G401 (cell line): ENCODE measurements around the gene MAPK4. TPM values are rescaled to one million over a fixed set of nuclear protein-coding genes. Genes with fewer than 3 reads are reported as not detected.
"Not testable (repeated sequence)": the region's sequence is repeated elsewhere in the genome, so short reads cannot be mapped to it uniquely, and the experiment has no call there.

Source experiments
- DNase-seq: peaks from one replicate; pipeline ENCODE4 v3.0.0-alpha.2; 2015; ENCODE audit warnings: low spot score
- in situ Hi-C: cut with HindIII; loops from 2 replicates; pipeline ENCODE4 v1.10.0; 2016; ENCODE audit warnings: low sequenced_read_pairs, mixed read lengths
- total RNA-seq: library from RNA; depleted of rRNA; stranded (reverse); fragments of >200 nt; shearing (Covaris generic); gene quantifications from 2 replicates; pipeline ENCODE4 v1.2.3, GENCODE V29; 2014; rRNA removed

Gene MAPK4
- total RNA-seq, result not detected in 2 replicates

DNA sequence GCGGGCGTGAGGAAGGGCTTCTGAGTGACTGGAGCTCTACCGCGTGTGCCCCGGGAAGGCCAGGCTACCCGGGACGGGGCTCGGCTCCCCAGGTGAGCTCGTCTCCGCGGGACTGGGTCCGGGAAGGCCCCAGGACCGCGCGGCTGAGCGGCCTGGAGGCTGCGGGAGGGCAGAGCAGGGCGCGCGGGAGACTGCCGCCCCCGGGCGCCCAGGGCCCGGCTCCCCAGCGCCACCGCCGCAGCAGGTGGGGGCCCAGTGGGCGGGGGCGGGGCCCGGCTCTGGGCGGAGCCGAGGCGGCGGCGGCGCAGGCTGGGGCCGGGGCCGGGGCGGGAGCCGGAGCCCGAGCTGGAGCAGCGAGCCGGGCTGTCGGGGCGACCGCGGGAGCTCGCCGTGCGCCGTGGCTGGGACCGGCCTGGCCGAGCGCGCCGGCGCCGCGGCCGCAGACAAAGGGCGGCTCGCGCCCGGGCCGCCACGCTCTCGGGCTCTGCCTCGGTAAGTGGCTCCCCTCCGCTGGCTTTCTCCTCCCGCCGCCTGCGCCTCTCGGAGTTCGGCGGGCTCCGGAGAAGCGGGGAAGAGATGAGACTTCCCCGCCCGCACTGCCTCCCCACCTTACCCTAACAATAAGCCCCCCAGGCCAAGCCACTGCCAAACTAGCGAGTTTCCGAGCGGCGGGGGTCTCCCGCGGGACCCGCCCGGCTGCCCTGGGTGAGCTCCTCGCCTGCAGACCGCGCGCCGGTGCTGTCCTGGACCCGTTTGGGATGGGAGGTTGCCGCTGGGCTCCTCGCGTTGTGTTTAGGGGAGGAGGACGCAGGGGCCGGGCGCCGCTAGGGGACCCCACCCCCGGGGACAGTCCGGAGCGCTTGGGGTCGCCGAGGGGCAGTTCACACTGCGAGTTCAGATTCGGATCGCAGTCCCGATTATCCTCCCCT, at the start of gene MAPK4:
TSS of gene MAPK4 (plus strand) at position 336 of the 929 bp plus-strand sequence. CDS start 103,872 bp downstream, outside the sequence.
- peak; percentile 69 for DNase-seq
- in situ Hi-C loops, result no loop called here

DNA sequence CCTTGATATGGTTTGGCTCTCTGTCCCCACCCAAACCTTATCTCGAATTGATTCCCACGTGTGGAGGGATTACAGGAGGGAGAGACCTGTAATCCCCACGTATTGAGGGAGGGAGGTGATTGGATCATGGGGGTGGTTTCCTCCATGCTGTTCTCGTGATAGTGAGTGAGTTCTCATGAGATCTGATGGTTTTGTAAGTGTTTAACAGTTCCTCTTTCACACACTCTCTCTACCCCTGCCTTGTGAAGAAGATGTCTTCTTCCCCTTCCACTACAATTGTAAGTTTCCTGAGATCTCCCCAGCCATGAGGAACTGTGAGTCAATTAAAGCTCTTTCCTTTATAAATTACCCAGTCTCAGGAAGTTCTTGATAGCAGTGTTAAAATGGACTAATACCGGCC, 42.6 kb upstream of the MAPK4 start:
- DNase-seq, result not testable (repeated sequence)

DNA sequence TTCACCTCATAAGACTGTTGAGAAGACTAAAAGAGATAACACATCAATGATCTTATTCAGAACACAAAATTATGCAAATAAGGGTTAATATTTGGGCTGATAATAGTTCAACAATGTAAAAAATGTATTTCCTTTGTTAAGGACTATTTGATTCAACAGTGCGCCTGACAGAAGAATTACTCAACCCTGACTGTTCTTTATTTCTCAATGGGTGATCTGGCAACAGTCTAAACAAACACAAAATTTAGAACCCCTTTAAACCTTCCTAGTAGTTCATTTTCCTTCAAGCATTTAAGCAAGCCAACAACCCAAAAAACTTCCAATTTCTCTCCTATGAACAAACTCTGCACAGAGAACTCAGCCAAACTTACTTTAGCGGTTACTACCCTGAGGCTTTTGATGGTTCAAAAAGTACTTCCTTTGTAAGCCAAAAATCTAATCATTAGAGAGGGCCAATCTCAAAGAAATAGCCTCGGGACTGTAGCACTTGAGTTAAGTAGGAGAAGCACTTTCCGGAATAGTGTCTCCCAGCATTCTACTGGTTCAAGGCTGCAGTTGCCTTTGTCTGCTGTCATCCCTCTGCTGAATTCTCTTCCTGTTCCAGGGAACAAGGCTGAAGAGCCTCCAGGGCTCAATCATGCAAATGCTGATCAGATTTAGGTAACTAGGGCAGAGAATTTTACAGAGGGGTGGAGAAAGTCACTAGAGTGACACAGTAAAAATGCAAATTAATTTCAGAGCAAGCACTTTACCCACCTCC, 40.9 kb upstream of the MAPK4 start:
- no peak for DNase-seq
- in situ Hi-C loops, result no loop called here

More for the DNA sequence above, 42.6 kb upstream of the MAPK4 start:
- in situ Hi-C loops, result not testable (repeated sequence)

DNA sequence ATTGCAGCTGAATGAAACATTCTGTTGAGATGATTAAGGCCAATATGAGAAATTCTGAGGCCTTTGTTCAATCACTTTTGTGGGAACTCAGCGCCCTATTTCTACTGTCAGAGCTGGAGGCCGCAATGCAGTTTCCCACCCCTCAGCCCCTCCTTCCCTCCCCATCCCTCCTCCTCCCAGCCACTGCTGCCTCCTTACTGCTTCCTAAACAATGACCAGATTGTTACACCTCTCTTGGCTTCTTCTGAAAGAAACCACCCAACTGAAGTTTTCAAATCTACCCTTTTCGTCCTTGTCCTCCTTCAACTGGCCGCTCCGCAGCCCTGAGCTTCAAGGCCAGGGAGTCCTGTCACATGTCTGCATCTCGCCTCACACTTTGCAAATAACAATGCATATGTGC, 36.7 kb upstream of the MAPK4 start:
- DNase-seq, result no peak
- in situ Hi-C loops, result no loop called here

DNA sequence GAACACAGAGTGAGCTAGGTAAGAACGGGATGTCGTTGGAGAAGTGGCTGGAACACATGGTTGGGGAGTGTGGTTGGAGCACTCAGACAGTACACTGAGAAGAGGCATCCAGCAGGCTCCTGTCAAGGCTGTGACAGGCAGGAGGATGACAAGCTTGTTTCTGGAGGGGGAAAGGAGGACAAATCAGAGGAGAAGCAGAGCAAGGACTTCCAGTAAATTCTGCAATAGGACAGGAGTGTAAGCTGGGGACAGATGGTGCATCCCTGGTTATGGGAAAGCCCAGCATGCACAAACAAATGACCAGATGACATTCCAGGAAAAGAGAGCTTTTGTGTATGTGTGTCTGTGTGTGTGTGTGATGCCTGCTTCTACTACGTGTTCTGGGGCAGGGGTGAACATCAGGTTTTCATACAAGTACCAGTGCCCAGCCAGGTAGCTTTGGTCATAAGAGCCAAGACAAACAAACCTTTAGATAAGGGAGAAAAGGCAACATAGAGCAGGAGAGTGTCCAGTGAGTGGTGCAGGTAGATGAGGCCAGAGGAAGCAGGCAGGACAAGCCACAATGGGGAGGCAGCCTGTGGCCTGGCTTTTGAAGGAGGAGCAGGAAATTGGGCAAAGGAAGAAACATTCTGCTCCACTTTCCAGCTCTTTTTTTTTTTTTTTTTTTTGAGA, 32.1 kb upstream of the MAPK4 start:
- DNase-seq, result peak; percentile 92
- in situ Hi-C loops, result no loop called here

DNA sequence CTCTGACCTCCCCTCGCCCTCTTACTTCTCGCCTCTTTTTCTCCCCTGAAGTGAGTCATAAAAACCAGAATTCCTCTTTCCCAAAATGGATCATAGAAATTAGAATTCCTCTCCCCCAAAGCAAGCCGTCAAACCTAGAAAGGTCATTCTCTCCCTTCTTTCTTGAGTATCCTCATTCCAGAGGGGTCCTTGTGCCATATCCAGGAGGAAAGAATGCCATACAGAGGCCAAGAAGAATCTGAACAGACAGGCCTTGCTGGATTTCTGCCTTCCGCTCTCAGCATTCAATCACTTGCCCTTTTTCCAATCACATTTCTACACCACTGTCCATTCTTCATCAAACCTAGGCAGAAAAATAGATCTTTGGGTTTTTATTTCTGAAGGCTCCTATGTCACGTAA, 31.1 kb upstream of the MAPK4 start:
- in situ Hi-C loops, result no loop called here
- DNase-seq, result no peak

DNA sequence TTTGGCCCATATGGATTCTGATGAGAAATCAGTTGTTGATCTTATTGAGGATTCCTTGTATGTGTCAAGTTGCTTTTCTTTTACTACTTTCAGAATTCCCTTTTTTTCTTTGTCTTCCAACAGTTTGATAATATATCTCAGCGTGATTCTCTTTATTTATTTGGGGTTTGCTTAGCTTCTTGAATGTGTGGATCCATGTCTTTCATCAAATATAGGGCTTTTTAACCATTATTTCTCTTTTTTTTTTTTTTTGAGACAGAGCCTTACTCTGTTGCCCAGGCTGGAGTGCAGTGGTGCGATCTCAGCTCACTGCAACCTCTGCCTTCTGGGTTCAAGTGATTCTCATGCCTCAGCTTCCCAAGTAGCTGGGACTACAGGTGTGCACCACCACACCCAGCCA, 26.1 kb upstream of the MAPK4 start:
- in situ Hi-C loops, DNase-seq: not testable (repeated sequence)

DNA sequence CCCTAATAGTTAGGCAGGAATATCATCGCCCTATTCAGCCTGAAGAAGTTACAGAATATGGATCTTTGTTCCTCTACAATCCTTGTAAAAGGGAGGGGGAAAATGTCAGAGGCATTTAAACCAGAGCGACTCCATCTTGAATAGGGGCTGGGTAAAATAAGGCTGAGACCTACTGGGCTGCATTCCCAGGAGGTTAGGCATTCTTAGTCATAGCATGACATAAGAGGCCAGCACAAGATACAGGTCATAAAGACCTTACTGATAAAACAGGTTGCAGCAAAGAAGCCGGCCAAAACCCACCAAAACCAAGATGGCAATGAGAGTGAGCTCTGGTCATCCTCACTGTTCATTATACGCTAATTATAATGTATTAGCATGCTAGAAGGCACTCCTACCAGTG, 15.4 kb upstream of the MAPK4 start:
- in situ Hi-C loops, DNase-seq: not testable (repeated sequence)

DNA sequence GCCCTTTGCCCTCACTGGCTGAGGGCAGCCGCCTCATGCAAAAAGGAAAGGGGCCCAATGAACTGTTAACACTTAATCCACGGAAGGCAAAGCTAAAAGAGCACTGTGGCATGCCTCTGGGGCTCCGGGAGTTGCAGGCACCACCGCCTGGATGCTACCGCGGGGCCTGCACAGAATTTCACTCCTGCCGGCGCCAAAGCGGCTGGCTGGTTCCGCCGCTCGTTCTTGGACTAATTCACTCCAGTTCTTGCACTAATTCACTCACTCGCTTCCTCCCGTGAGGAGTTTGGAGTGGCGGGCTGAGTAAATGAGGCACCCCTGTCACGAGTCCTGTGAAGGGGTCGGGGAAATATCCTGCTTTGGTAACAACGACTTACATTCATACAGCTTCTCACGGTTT, 14.0 kb upstream of the MAPK4 start:
- in situ Hi-C loops, result no loop called here
- no peak for DNase-seq

DNA sequence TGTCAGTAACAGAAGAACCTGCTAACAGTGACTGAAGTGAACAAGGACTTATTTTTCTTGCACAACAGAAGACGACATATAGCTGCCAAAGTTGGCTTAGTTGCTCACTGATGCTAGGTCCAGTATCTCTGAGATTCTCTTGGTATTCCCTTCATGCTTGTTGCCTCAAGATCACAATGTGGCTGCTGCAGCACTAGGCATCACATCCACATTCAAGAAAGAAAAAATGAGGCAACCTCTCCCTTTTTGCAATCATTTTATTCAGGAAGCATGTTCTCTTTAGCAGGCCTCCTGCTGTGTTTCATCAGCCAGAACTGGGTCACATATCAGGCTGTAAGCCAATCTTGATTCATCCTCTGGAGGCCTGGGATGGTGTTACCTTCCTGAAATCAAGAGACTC, 11.7 kb upstream of the MAPK4 start:
- in situ Hi-C loops, result no loop called here
- no peak for DNase-seq

DNA sequence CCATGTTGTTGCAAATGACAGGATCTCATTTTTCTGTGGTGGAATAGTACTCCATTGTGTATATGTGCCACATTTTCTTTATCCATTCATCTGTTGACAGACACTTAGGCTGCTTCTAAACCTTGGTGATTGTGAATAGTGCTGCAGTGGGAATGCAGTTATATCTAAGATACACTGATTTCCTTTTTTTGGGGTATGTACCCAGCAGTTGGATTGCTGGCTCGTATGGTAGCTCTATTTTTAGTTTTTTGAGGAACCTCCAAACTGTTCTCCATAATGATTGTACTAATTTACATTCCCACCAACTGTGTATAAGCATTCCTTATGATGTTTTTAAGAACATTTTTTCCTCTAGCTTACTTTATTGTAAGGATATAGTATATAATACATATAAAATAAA, 8.2 kb upstream of the MAPK4 start:
- DNase-seq, in situ Hi-C loops: not testable (repeated sequence)

DNA sequence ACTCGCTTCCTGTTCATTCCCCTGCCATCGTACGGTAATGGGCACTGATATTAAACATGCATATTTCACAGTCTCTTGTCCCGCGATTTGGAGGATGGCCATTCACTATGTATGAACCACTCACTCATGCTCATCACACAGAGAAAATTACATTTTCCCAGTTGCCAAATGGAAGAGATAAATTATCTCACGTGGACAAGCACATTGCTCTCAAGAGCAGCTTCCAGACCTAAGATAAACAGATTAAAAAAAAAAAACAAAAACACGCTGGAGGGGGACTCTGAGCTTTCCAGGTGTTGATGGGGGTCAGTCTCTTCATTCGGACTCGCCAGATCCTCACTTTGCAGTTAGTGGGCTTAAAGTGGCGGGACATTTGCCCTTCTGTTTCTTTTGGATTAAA, 1.7 kb upstream of the MAPK4 start:
- in situ Hi-C loops, result no loop called here
- DNase-seq, result no peak

DNA sequence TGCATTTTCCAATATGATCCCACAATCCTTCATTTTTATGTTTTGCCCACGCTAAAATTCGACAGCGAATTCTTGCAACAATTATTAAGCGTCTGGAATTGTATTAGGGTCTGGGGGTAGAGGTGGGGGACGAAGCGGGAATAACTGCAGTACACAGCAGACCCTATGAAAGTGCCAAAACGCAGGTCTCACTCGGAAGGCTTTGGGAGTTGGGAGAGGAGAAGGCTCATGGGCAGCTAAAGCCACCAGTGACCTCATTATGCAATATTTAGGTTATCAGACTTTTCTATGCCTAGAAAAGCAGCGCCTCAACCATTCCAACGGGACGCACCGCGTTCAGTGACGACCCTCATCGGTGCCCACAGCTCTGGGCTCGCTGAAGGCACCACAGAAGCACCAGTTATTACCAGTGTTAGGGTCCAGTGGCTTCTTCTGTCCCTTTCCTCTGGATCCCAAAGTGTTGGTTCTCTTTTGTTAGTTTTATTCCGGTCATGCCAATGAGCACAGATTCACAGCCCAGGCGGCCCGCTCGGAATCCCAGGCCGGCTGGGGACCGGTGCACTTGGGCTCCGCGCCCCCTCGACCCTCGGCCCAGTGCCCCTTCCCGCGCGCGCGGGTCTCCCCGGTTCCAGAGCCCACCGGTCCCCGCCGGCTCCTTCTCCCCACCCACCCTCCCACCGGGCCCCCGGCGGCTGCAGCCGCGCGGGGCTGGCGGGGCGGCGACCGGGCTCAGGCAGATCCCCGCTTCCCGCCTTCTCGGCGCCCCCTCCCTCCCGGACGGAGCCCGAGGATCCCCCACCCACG, 737 bp upstream of the MAPK4 start:
- peak; percentile 51 for DNase-seq
- in situ Hi-C loops, result no loop called here

DNA sequence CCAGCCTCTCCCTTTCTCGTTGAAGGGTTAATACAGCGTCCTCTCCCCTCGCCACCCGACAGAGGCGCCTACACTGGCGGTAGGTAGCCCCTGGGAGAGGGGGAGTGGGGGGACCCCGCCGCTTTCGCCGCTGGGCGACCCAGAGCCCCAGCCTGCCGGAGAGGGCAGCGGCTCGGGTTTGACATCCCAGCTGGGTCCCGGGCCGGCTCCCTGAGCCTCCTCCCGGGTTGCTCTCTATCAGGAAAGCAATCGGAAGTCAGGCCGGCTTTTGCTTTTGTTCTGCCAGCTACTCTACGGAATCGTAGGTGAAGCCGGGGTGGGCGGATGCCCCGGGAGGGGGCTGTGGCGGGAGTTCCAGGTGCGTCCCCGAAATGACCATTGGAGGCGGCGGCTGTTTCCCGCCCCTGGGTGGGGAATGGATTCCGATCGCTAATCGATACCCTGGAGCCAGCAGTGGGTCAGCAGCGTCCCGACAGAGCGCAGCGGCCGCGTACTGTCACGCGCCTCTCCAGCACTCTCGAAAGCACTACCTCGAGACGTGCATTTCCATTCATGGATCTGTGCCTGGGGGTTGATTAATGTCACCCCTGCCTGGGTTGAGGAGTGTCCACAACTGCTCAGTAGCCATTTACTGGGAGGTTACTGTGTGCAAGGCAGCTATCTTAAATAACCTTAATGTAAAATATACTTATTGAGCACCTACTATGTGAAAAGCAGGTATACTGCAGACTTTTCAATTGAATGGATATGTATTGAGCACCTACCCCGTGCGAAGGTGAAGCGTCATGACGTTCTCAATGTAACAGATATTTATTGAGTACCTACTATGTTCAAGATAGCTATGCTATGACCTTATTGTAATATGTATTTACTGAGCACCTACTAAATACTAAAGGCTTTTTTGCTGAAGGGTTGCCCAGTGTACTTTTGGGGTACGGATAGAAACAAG, 1.1 kb downstream of the MAPK4 start:
- in situ Hi-C loops, result no loop called here
- peak; percentile 44 for DNase-seq

DNA sequence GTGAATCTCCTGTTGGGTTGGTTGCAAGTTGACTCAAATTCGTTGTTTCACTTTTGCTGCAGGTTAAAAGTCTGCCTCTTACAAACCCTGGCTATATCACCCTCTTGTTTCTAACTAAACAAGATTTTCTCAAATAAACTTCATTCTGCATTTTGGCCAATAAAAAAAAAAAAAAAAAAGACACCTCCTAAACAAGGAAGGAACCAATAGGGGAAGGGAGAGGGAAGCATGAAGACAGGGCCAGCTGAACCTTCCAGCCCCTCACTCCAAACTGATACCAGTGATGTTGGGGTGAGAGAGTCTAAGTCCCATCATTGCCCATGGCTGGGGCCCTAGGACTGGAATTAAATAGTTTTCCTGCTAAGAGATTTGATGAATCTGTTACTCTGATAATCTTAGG, 2.4 kb downstream of the MAPK4 start:
- in situ Hi-C loops, result not testable (repeated sequence)

DNA sequence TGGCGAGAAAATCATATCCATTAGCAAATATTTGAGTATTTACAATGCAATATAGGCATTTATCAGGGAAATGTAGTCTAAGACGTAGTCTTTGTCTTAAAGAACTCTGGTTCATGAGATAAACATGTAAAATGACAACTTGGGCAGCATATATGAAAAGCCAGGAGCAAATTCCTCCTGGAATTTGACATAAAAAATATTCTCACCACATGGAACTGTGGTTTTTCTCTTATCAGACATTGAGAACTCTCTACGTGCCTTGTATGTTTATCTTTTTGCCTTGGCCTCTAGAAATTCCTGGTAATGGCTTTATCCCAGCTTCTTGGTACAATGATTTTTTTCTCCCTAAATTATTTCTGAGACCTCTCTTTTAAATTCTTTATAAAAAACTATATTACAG, 2.8 kb downstream of the MAPK4 start:
- in situ Hi-C loops, result no loop called here

More for the DNA sequence above, 2.4 kb downstream of the MAPK4 start:
- peak; percentile 31 for DNase-seq

DNA sequence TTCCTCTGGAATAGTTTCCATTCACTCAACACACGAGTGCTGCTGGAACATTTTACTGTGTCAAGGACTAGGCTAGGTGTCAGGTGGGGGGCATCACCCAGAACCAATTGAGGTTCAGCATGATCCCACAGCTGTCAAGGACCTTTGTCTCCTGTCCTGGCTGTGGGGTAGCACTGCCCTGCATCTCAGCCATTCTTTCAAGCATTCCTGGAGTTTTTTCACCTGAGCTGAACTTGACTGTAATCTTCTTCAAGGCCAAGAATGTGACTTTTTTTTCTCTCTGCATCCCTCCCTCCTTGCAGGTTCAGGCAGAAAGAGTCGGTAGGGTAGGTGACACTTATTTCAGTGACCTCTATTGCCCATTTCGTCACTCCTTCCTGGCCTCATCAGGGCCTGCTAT, 3.5 kb downstream of the MAPK4 start:
- in situ Hi-C loops, result no loop called here

More for the DNA sequence above, 2.8 kb downstream of the MAPK4 start:
- DNase-seq, result no peak

DNA sequence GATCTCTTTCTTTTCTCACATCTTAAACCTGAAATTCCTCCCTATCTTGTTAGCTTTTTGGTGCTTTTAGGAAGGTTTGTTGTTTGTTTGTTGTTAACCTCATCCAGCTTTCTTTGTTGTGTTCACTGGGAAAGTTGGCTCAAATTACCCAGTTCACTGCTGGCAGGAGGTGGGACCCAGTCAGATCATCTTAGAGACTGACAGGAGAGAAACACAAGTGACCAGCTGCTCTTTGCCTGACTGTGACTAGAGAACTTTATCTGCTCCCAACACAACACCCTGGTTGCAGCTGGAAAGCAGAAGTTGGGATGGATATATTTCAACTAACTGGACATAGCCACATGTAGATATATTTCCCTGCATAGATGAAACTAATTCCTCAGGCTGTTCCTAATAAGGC, 10.0 kb downstream of the MAPK4 start:
- no peak for DNase-seq
- in situ Hi-C loops, result no loop called here

More for the DNA sequence above, 3.5 kb downstream of the MAPK4 start:
- DNase-seq, result peak; percentile 33
